ENCODE results near the gene ZSWIM3. TPM values are rescaled to one million over a fixed set of nuclear protein-coding genes. Genes with fewer than 3 reads are reported as not detected.
A peak's percentile ranks its signal among the peaks of the same experiment; 100 is the strongest.

The ZSWIM3 gene
- total and polyA plus RNA-seq, 2 donors (not counting 1 experiment from before 2014, with no cell fraction given): 3.6 to 7.6 TPM

GRCh38 chr20:45874576-45874975, 17.2 kb downstream of the ZSWIM3 start:
- DNase-seq (ENCODE audit: low read depth in 2 of 2): no peak
- H3K9ac ChIP-seq (ENCODE audit: insufficient read depth, low read length): no peak overlapping the region
- H3K36me3 ChIP-seq (ENCODE audit: control insufficient read depth, insufficient read depth, low read length): peaks cover 5% of the 10 kb centered on the region
- H3K4me3 ChIP-seq (replicated peaks in 1 of 4; ENCODE audit: control extremely low read depth in 1 of 4, insufficient read depth in 1 of 4, low read depth in 3 of 4, low read length in 4 of 4): no peak overlapping the region
- no peaks in the 10 kb centered on the region for H4K20me1 ChIP-seq (ENCODE audit: control insufficient read depth, extremely low read depth, insufficient read depth, low read length)
- no peaks in the 10 kb centered on the region for H3K9me3 ChIP-seq (ENCODE audit: control insufficient read depth, insufficient read depth, low read depth, low read length)
- no peaks in the 10 kb centered on the region for H3K79me2 ChIP-seq (ENCODE audit: control insufficient read depth, insufficient read depth, low read length)
- no peak overlapping the region for H2AFZ ChIP-seq (ENCODE audit: low read length)
- H3K4me2 ChIP-seq (ENCODE audit: extremely low read depth, insufficient read depth, low read length): no peak overlapping the region
- no peak for TF ChIP-seq EZH2 (IDR thresholded peaks at IDR 0.05; ENCODE audit: low read length, missing control alignments)
- TF ChIP-seq, protein P1, sequence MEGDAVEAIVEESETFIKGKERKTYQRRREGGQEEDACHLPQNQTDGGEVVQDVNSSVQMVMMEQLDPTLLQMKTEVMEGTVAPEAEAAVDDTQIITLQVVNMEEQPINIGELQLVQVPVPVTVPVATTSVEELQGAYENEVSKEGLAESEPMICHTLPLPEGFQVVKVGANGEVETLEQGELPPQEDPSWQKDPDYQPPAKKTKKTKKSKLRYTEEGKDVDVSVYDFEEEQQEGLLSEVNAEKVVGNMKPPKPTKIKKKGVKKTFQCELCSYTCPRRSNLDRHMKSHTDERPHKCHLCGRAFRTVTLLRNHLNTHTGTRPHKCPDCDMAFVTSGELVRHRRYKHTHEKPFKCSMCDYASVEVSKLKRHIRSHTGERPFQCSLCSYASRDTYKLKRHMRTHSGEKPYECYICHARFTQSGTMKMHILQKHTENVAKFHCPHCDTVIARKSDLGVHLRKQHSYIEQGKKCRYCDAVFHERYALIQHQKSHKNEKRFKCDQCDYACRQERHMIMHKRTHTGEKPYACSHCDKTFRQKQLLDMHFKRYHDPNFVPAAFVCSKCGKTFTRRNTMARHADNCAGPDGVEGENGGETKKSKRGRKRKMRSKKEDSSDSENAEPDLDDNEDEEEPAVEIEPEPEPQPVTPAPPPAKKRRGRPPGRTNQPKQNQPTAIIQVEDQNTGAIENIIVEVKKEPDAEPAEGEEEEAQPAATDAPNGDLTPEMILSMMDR (conservative IDR thresholded peaks at IDR 0.05 in 1 of 2, IDR thresholded peaks at IDR 0.05 in 1 of 2; ENCODE audit: low read depth in 1 of 2, low read length in 2 of 2): no peak
- H3K4me1 ChIP-seq (ENCODE audit: control insufficient read depth, extremely low read depth, insufficient read depth, low read length): peaks cover 2% of the 10 kb centered on the region
- H3K27me3 ChIP-seq (ENCODE audit: control insufficient read depth, insufficient read depth, low read length): no peaks in the 10 kb centered on the region
- no peak overlapping the region for H3K27ac ChIP-seq (ENCODE audit: insufficient read depth, low read length)

- no peak for DNase-seq (ENCODE audit: low read depth in 2 of 2)
- Histone ChIP-seq H3K27me3 (ENCODE audit: control insufficient read depth, insufficient read depth, low read length) (no peaks in the 10 kb centered on the region), H3K36me3 (ENCODE audit: control insufficient read depth, insufficient read depth, low read length) (peaks cover 8% of the 10 kb centered on the region), H4K20me1 (ENCODE audit: control insufficient read depth, extremely low read depth, insufficient read depth, low read length) (no peaks in the 10 kb centered on the region), H3K9me3 (ENCODE audit: control insufficient read depth, insufficient read depth, low read depth, low read length) (no peaks in the 10 kb centered on the region), H3K4me2 (ENCODE audit: extremely low read depth, insufficient read depth, low read length) (no peak overlapping the region), H2AFZ (ENCODE audit: low read length) (no peak overlapping the region), H3K79me2 (ENCODE audit: control insufficient read depth, insufficient read depth, low read length) (peaks cover 6% of the 10 kb centered on the region), H3K4me1 (ENCODE audit: control insufficient read depth, extremely low read depth, insufficient read depth, low read length) (peaks cover 2% of the 10 kb centered on the region), H3K9ac (ENCODE audit: insufficient read depth, low read length) (no peak overlapping the region), H3K27ac (ENCODE audit: insufficient read depth, low read length) (no peak overlapping the region), H3K4me3 (replicated peaks in 1 of 4; ENCODE audit: control extremely low read depth in 1 of 4, insufficient read depth in 1 of 4, low read depth in 3 of 4, low read length in 4 of 4) (no peak overlapping the region)
- no peak for TF ChIP-seq EZH2 (IDR thresholded peaks at IDR 0.05; ENCODE audit: low read length, missing control alignments)
- TF ChIP-seq, protein P1 (conservative IDR thresholded peaks at IDR 0.05 in 1 of 2, IDR thresholded peaks at IDR 0.05 in 1 of 2; ENCODE audit: low read depth in 1 of 2, low read length in 2 of 2): no peak
Observed at GRCh38 chr20:45878076-45878761, 20.8 kb downstream of the ZSWIM3 start.

DNA sequence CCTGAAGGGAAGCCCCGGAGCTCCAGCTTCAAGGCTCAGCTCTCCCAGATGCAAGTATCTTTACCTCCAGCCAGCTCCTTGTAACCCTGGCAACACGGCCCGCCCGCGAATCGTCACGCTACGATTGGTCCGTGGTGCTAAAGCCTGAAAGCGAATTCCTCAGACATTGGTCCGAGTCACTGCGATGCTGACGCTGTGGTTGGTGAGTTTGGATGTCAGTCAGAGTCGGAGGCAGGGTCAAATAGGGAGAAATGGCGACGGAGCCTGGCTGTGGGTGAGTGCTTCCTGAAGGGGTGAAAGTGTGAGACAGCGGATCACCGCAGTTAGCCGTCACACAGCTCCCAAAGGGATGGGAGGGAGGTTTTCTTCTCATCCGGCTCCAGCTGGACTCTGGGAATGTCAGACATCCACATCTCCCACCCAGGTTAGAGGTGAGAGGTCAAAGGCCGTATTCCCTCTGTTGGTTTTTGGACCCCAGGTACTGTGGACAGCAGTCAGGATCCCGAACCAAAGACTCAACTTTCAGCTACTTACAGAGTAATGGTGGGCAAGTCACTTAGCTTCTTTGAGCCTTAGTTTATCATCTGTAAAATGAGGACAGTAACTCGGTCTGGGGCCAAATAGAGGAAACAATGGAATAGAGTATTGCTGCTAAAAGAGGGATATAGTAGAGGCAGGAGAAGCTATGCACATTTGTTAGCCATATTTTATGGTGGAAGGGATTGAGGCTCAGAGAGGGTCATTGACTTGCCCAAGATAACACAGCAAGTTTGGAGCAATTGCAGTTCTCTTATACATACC, 23.8 kb downstream of the ZSWIM3 start, which contains the start of gene ZSWIM1:
Gene ZSWIM1, plus strand, starts transcription at position 240 of the 801 bp plus-strand sequence. CDS start 1,366 bp downstream, outside the sequence.
- H3K27ac ChIP-seq (ENCODE audit: insufficient read depth, low read length): peak within 1 kb of the TSS; percentile 95
- DNase-seq (ENCODE audit: low read depth in 2 of 2): peak; percentile 98 to 99
- H3K4me3 ChIP-seq (replicated peaks in 1 of 4; ENCODE audit: control extremely low read depth in 1 of 4, insufficient read depth in 1 of 4, low read depth in 3 of 4, low read length in 4 of 4): peak within 1 kb of the TSS; percentile 83 to 98 (median 90)

More for the DNA sequence above, 23.8 kb downstream of the ZSWIM3 start, which contains the start of gene ZSWIM1:
- no peak for TF ChIP-seq EZH2 (IDR thresholded peaks at IDR 0.05; ENCODE audit: low read length, missing control alignments)
- TF ChIP-seq, protein P1 (conservative IDR thresholded peaks at IDR 0.05 in 1 of 2, IDR thresholded peaks at IDR 0.05 in 1 of 2; ENCODE audit: low read depth in 1 of 2, low read length in 2 of 2): no peak
- Histone ChIP-seq H3K4me2 (ENCODE audit: extremely low read depth, insufficient read depth, low read length) (peak within 1 kb of the TSS; percentile 100), H3K9ac (ENCODE audit: insufficient read depth, low read length) (peak within 1 kb of the TSS; percentile 83), H3K9me3 (ENCODE audit: control insufficient read depth, insufficient read depth, low read depth, low read length) (no peaks in the 10 kb centered on the region), H3K79me2 (ENCODE audit: control insufficient read depth, insufficient read depth, low read length) (peaks cover 11% of the 10 kb centered on the region), H3K4me1 (ENCODE audit: control insufficient read depth, extremely low read depth, insufficient read depth, low read length) (peaks cover 2% of the 10 kb centered on the region), H2AFZ (ENCODE audit: low read length) (peak within 1 kb of the TSS; percentile 93), H4K20me1 (ENCODE audit: control insufficient read depth, extremely low read depth, insufficient read depth, low read length) (no peaks in the 10 kb centered on the region), H3K36me3 (ENCODE audit: control insufficient read depth, insufficient read depth, low read length) (peaks cover 17% of the 10 kb centered on the region), H3K27me3 (ENCODE audit: control insufficient read depth, insufficient read depth, low read length) (no peaks in the 10 kb centered on the region)

Measured in fibroblast of lung (primary cell).